H1 (cell line): ENCODE data around the gene NSD2. TPM values are rescaled to one million over a fixed set of nuclear protein-coding genes. Genes with fewer than 3 reads are reported as not detected.

Experiments used
- CTCF ChIA-PET: fragments of 300-600 bp; sonication (Branson Sonifier 250); formaldehyde crosslinking; loops from one replicate; lab custom pipeline; 2021; ENCODE audit not compliant: partially characterized antibody; lab: Charles Lee
- POLR2A ChIA-PET: fragments of 300-600 bp; sonication (Branson Sonifier 250); formaldehyde crosslinking; loops from one replicate; lab custom pipeline; 2021; ENCODE audit warnings: inconsistent platforms; ENCODE audit not compliant: partially characterized antibody; lab: Charles Lee
- DNase-seq, 2 experiments: peaks; one replicate each; pipeline versions ENCODE4 v3.0.0 to v3.0.0-alpha.2; 2010 to 2022; ENCODE audit warnings: low spot score in 2 of 2, low read depth in 1 of 2, mixed read lengths in 1 of 2
- FAIRE-seq: peaks from 2 replicates; lab custom pipeline; 2011; peaks lifted over from hg19 to GRCh38; lab: Jason Lieb, UNC
- H2AFZ ChIP-seq: 2 replicates; pipeline ENCODE4 v1.8.1; 2012; ENCODE audit warnings: low read length, inconsistent platforms
- H2AK5ac ChIP-seq: 2 replicates; pipeline ENCODE4 v1.6.1; 2013; ENCODE audit warnings: low read depth, low read length
- H2BK120ac ChIP-seq: replicated peaks from 2 replicates; pipeline ENCODE3; 2013; ENCODE audit warnings: low read depth, low read length, inconsistent platforms
- H2BK12ac ChIP-seq: 2 replicates; pipeline ENCODE4 v1.6.1; 2013; ENCODE audit warnings: low read depth, low read length
- H2BK15ac ChIP-seq: 2 replicates; pipeline ENCODE4 v1.6.1; 2013; ENCODE audit warnings: low read length
- H2BK20ac ChIP-seq: 2 replicates; pipeline ENCODE4 v1.6.1; 2013; ENCODE audit warnings: low read length
- H2BK5ac ChIP-seq: 2 replicates; pipeline ENCODE4 v1.6.1; 2013; ENCODE audit warnings: low read depth, low read length
- H3K14ac ChIP-seq: 2 replicates; pipeline ENCODE4 v1.6.1; 2013; ENCODE audit warnings: inconsistent platforms; ENCODE audit not compliant: insufficient read length
- H3K18ac ChIP-seq: 2 replicates; pipeline ENCODE4 v1.6.1; 2013; ENCODE audit warnings: low read length; ENCODE audit errors: extremely low read depth
- H3K23ac ChIP-seq: 2 replicates; pipeline ENCODE4 v1.6.1; 2013; ENCODE audit warnings: inconsistent platforms; ENCODE audit not compliant: insufficient read length
- H3K23me2 ChIP-seq: 2 replicates; pipeline ENCODE4 v1.6.1; 2013; ENCODE audit warnings: low read depth, low read length
- H3K27ac ChIP-seq: 2 replicates; pipeline ENCODE4 v1.6.1; 2011; ENCODE audit warnings: low read depth, low read length, inconsistent platforms
- H3K27me3 ChIP-seq, 4 experiments: replicated peaks in 1 of 4; 1 replicate in 1 of 4; 2 replicates in 3 of 4; pipeline versions ENCODE4 v1.6.1 to v1.8.1; 2011 to 2013; ENCODE audit warnings: low read length in 3 of 4, mild to moderate bottlenecking in 3 of 4, inconsistent platforms in 2 of 4, mixed read lengths in 2 of 4, moderate library complexity in 1 of 4; ENCODE audit not compliant: control insufficient read depth in 3 of 4, insufficient read depth in 3 of 4; ENCODE audit errors: extremely low read depth in 1 of 4
- H3K36me3 ChIP-seq, 4 experiments: 2 replicates each; pipeline versions ENCODE4 v1.6.1 to v1.8.1; 2011 to 2013; ENCODE audit warnings: mild to moderate bottlenecking in 4 of 4, low read length in 3 of 4, moderate library complexity in 2 of 4, control low read depth in 1 of 4, inconsistent platforms in 1 of 4; ENCODE audit not compliant: insufficient read depth in 4 of 4, control insufficient read depth in 2 of 4
- H3K4ac ChIP-seq: replicated peaks from 2 replicates; pipeline ENCODE3; 2013; ENCODE audit warnings: low read length, low read depth, mixed read lengths, inconsistent platforms; ENCODE audit not compliant: insufficient read length
- H3K4me1 ChIP-seq, 4 experiments: replicated peaks in 1 of 4; 1 replicate in 1 of 4; 2 replicates in 3 of 4; pipeline versions ENCODE4 v1.6.1 to v1.8.1; 2011 to 2013; ENCODE audit warnings: low read length in 3 of 4, inconsistent platforms in 2 of 4, mixed read lengths in 1 of 4; ENCODE audit not compliant: insufficient read depth in 4 of 4, control insufficient read depth in 3 of 4
- H3K4me2 ChIP-seq, 2 experiments: 2 replicates each; pipeline versions ENCODE4 v1.6.1 to v1.8.1; 2011 to 2013; ENCODE audit warnings: low read depth in 2 of 2, low read length in 2 of 2, control low read depth in 1 of 2, inconsistent platforms in 1 of 2, mild to moderate bottlenecking in 1 of 2; ENCODE audit not compliant: insufficient read depth in 1 of 2
- H3K4me3 ChIP-seq, 4 experiments: fragments of 200-600, 300-600 bp in 1 of 4; sonication (generic), shearing (Covaris generic), sonication (Bioruptor Twin) in 1 of 4; 2 replicates each; pipeline versions ENCODE4 v1.5.1 to v1.8.1; 2011 to 2016; ENCODE audit warnings: low read length in 4 of 4, low read depth in 3 of 4, control low read depth in 2 of 4, inconsistent platforms in 2 of 4, mild to moderate bottlenecking in 2 of 4, mixed read lengths in 1 of 4, moderate library complexity in 1 of 4; ENCODE audit not compliant: insufficient read depth in 2 of 4; ENCODE audit errors: extremely low read depth in 1 of 4
- H3K56ac ChIP-seq: replicated peaks from 2 replicates; pipeline ENCODE3; 2013; ENCODE audit warnings: low read depth, mild to moderate bottlenecking, mixed read lengths, low read length, inconsistent platforms; ENCODE audit not compliant: insufficient read length
- H3K79me1 ChIP-seq: 2 replicates; pipeline ENCODE4 v1.6.1; 2013; ENCODE audit warnings: low read depth, low read length, control low read depth
- H3K79me2 ChIP-seq, 2 experiments: 2 replicates each; pipeline versions ENCODE4 v1.6.1 to v1.8.1; 2012 to 2013; ENCODE audit warnings: low read length in 2 of 2, mild to moderate bottlenecking in 2 of 2, inconsistent platforms in 1 of 2; ENCODE audit not compliant: insufficient read depth in 2 of 2, control insufficient read depth in 1 of 2
- H3K9ac ChIP-seq, 4 experiments: replicated peaks in 1 of 4; 1 replicate in 1 of 4; 2 replicates in 3 of 4; pipeline versions ENCODE4 v1.6.1 to v1.8.1; 2011 to 2013; ENCODE audit warnings: low read depth in 3 of 4, low read length in 3 of 4, control low read depth in 2 of 4, mild to moderate bottlenecking in 2 of 4, moderate library complexity in 2 of 4, inconsistent platforms in 1 of 4; ENCODE audit errors: extremely low read depth in 1 of 4
- H3K9me3 ChIP-seq, 2 experiments: 2 replicates each; pipeline versions ENCODE4 v1.6.1 to v1.8.1; 2012 to 2013; ENCODE audit warnings: mild to moderate bottlenecking in 2 of 2, moderate library complexity in 2 of 2, control low read depth in 1 of 2, inconsistent platforms in 1 of 2, low read depth in 1 of 2, low read length in 1 of 2, mixed read lengths in 1 of 2; ENCODE audit not compliant: insufficient read depth in 2 of 2
- H4K20me1 ChIP-seq, 2 experiments: replicated peaks in 1 of 2; 2 replicates each; pipeline versions ENCODE3 to v1.8.1; 2011 to 2013; ENCODE audit warnings: inconsistent platforms in 2 of 2, low read length in 2 of 2, mild to moderate bottlenecking in 1 of 2; ENCODE audit not compliant: insufficient read depth in 2 of 2, control insufficient read depth in 1 of 2
- H4K5ac ChIP-seq: 2 replicates; pipeline ENCODE4 v1.6.1; 2013; ENCODE audit warnings: low read length, low read depth, mixed read lengths, inconsistent platforms; ENCODE audit not compliant: insufficient read length
- H4K8ac ChIP-seq: 2 replicates; pipeline ENCODE4 v1.8.0; 2013; ENCODE audit warnings: mild to moderate bottlenecking, moderate library complexity, low read length, inconsistent platforms; ENCODE audit not compliant: insufficient read depth; ENCODE audit errors: extremely low read depth
- H4K91ac ChIP-seq: replicated peaks from 2 replicates; pipeline ENCODE3; 2013; ENCODE audit warnings: low read length, mixed read lengths, inconsistent platforms; ENCODE audit not compliant: insufficient read length
- ATF2 ChIP-seq: IDR thresholded peaks from 2 replicates; pipeline ENCODE4 v1.6.1; 2012; ENCODE audit warnings: low read length, inconsistent platforms
- CBX5 ChIP-seq: fragments of 300-800, 300-1000 bp; sonication (generic); IDR thresholded peaks from 2 replicates; pipeline ENCODE4 v1.7.1; 2016; ENCODE audit warnings: antibody characterized with exemption, low read length, low read depth
- JUND ChIP-seq: IDR thresholded peaks from 2 replicates; pipeline ENCODE4 v1.6.1; 2011; ENCODE audit warnings: mild to moderate bottlenecking, improper control_type of control experiment, low read length
- NANOG ChIP-seq: IDR thresholded peaks from 2 replicates; pipeline ENCODE4 v1.6.1; 2011; ENCODE audit warnings: low read length, low read depth, mild to moderate bottlenecking, inconsistent platforms; ENCODE audit not compliant: insufficient read depth, poor library complexity, severe bottlenecking
- POU5F1 ChIP-seq: IDR thresholded peaks from 2 replicates; pipeline ENCODE4 v1.6.1; 2011; ENCODE audit warnings: low read depth, mild to moderate bottlenecking, low read length, moderate library complexity
- SAP30 ChIP-seq: fragments of 300-600 bp; sonication (generic); IDR thresholded peaks from 2 replicates; pipeline ENCODE4 v1.7.1; 2012; ENCODE audit warnings: low read length, moderate library complexity, mild to moderate bottlenecking, inconsistent platforms; ENCODE audit not compliant: insufficient read depth, insufficient replicate concordance
- SP1 ChIP-seq: IDR thresholded peaks from 2 replicates; pipeline ENCODE4 v1.6.1; 2011; ENCODE audit warnings: low read depth, low read length
- TAF7 ChIP-seq: optimal IDR thresholded peaks from 2 replicates; pipeline ENCODE3; 2011; ENCODE audit warnings: low read depth, mild to moderate bottlenecking, inconsistent platforms, low read length, moderate library complexity, borderline replicate concordance
- TCF12 ChIP-seq: IDR thresholded peaks from 2 replicates; pipeline ENCODE4 v1.6.1; 2011; ENCODE audit warnings: low read depth, mild to moderate bottlenecking, low read length
- WGBS, 2 experiments: shearing (Covaris generic) in 1 of 2; methylation state at CpG; one replicate each; pipeline versions ENCODE4 v1.1.6 to v1.1.7; 2013 to 2015; ENCODE audit warnings: low lambda C conversion rate in 2 of 2, mixed read lengths in 2 of 2, inconsistent platforms in 1 of 2, low coverage in 1 of 2, missing lambda C conversion rate in 1 of 2; ENCODE audit not compliant: insufficient replicate concordance in 2 of 2, insufficient coverage in 1 of 2, insufficient read length in 1 of 2; ENCODE audit errors: extremely low coverage in 1 of 2, missing lambda C conversion rate in 1 of 2; 5-methylcytosine and 5-hydroxymethylcytosine counted together
- polyA plus RNA-seq, 7 experiments: library from polyadenylated mRNA; depleted of rRNA in 3 of 7; stranded (reverse) in 5 of 7; unstranded in 2 of 7; fragments of >200 nt in 5 of 7; fragments of 200-250 nt in 2 of 7; gene quantifications; 1 replicate in 5 of 7; 2 replicates in 1 of 7; 4 replicates in 1 of 7; pipeline versions ENCODE4 v1.2.1 to v1.2.3, GENCODE V29; 2011 to 2013; ENCODE audit warnings: missing spikeins in 2 of 7, mixed read lengths in 2 of 7
- total RNA-seq: library from RNA; stranded (reverse); fragmentation: NEBNext Ultra II Directional; extraction: Animal tissue kit (Norgen Biotek cat#: 25700); gene quantifications from 2 replicates; pipeline ENCODE4 v1.2.1, GENCODE V29; 2021

Gene NSD2
- total and polyA plus RNA-seq, 2 of the 8 experiments (the other 6 are each of a cell fraction or from before 2014, with no cell fraction given) = 26.7 to 129 TPM

GRCh38 chr4:1907848-1908525 lies 36.8 kb downstream of the NSD2 start:
- Histone ChIP-seq H3K18ac (no peak overlapping the region), H3K4ac (no peak overlapping the region), H3K9me3 (no peaks in the 10 kb centered on the region), H3K9ac (no peak overlapping the region; a peak in 1 of 7 replicates), H4K20me1 (peaks cover 6 to 15% of the 10 kb centered on the region in 2 experiments), H3K79me2 (peaks cover 0 to 34% of the 10 kb centered on the region in 2 experiments; a peak in 2 of 4 replicates), H2BK5ac (no peak overlapping the region), H4K8ac (no peak overlapping the region), H3K14ac (no peak overlapping the region), H3K27me3 (no peaks in the 10 kb centered on the region), H3K56ac (no peak overlapping the region), H2AFZ (no peak overlapping the region), H3K23ac (no peak overlapping the region), H3K79me1 (peaks cover 12% of the 10 kb centered on the region), H2BK15ac (no peak overlapping the region), H2BK120ac (no peak overlapping the region), H3K27ac (no peak overlapping the region), H4K91ac (no peak overlapping the region), H3K23me2 (no peaks in the 10 kb centered on the region), H3K4me2 (no peak overlapping the region), H2BK20ac (no peak overlapping the region), H3K36me3 (peaks cover 3 to 16% (median 12%) of the 10 kb centered on the region in 4 experiments; a peak in 5 of 8 replicates), H3K4me3 (no peak overlapping the region), H2AK5ac (no peak overlapping the region), H4K5ac (no peak overlapping the region), H2BK12ac (no peak overlapping the region), H3K4me1 (no peaks in the 10 kb centered on the region)
- WGBS, 2 experiments = 91% methylated on average over 7 of the region's 7 CpGs; no CpG with 5 or more reads in 1 of the 2 experiments
- POLR2A ChIA-PET = interaction anchor here (0.9 kb wide), 1 partner anchor 21 kb away, joined by 3 read pairs; no protein-coding TSS in a partner anchor
- CTCF ChIA-PET = interaction anchor here (0.7 to 5.0 kb wide), 11 partner anchors 7 to 160 kb away, joined by 3 to 69 read pairs (median 6); no protein-coding TSS in a partner anchor
- DNase-seq = no peak
- no peak for FAIRE-seq
- TF ChIP-seq ATF2 (no peak), POU5F1 (no peak), CBX5 (no peak), TCF12 (no peak), TAF7 (no peak), SAP30 (no peak), JUND (no peak), NANOG (no peak), SP1 (no peak)
